OCI-LY7 (cell line): ENCODE results near the gene XPR1.

ENCODE experiments used
- CTCF ChIP-seq: fragments of 200-600 bp; sonication (generic); conservative IDR thresholded peaks from 2 replicates; pipeline ENCODE4 v1.5.1; 2014; ENCODE audit warnings: mild to moderate bottlenecking, antibody characterized with exemption, low read length, moderate library complexity, mixed read lengths
- EZH2phosphoT487 ChIP-seq: fragments of 200-600 bp; sonication (generic); IDR thresholded peaks from 2 replicates; pipeline ENCODE4 v1.6.1; 2018; ENCODE audit warnings: low read depth, borderline replicate concordance, mild to moderate bottlenecking, mixed run types, antibody characterized with exemption, low read length, moderate library complexity, mixed read lengths

GRCh38 chr1:180698580-180698979, 66.8 kb downstream of the XPR1 start:
- TF ChIP-seq CTCF (no peak), EZH2phosphoT487 (no peak)
